GM12875 (cell line): ENCODE measurements around the gene GRM2.
A peak's percentile ranks its signal among the peaks of the same experiment; 100 is the strongest.

Source experiments
- H3K4me3 ChIP-seq: one replicate; pipeline ENCODE4 v1.5.1; 2011; ENCODE audit warnings: low read depth, low read length, control low read depth
- TF ChIP-seq, protein P1 (sequence below): IDR thresholded peaks from 2 replicates; pipeline ENCODE4 v1.5.1; 2011; ENCODE audit warnings: low read depth, mild to moderate bottlenecking, control low read depth, inconsistent platforms, low read length, moderate library complexity, borderline replicate concordance; ENCODE audit not compliant: insufficient read depth

GRM2 gene

DNA sequence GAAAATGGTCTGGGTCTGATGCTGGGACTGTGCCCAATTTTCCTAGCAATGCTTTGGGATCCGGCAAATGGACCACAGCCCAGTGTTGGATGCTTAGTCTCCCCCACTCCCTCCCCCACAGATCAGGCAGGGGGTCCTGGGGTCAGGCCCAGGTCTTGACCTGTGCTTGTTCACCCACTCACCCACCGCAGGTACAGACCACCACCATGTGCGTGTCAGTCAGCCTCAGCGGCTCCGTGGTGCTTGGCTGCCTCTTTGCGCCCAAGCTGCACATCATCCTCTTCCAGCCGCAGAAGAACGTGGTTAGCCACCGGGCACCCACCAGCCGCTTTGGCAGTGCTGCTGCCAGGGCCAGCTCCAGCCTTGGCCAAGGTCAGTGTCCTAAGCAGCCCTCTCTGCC is 10.6 kb downstream of the GRM2 start:
- TF ChIP-seq, protein P1, sequence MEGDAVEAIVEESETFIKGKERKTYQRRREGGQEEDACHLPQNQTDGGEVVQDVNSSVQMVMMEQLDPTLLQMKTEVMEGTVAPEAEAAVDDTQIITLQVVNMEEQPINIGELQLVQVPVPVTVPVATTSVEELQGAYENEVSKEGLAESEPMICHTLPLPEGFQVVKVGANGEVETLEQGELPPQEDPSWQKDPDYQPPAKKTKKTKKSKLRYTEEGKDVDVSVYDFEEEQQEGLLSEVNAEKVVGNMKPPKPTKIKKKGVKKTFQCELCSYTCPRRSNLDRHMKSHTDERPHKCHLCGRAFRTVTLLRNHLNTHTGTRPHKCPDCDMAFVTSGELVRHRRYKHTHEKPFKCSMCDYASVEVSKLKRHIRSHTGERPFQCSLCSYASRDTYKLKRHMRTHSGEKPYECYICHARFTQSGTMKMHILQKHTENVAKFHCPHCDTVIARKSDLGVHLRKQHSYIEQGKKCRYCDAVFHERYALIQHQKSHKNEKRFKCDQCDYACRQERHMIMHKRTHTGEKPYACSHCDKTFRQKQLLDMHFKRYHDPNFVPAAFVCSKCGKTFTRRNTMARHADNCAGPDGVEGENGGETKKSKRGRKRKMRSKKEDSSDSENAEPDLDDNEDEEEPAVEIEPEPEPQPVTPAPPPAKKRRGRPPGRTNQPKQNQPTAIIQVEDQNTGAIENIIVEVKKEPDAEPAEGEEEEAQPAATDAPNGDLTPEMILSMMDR: no peak
- no peak overlapping the region for H3K4me3 ChIP-seq

DNA sequence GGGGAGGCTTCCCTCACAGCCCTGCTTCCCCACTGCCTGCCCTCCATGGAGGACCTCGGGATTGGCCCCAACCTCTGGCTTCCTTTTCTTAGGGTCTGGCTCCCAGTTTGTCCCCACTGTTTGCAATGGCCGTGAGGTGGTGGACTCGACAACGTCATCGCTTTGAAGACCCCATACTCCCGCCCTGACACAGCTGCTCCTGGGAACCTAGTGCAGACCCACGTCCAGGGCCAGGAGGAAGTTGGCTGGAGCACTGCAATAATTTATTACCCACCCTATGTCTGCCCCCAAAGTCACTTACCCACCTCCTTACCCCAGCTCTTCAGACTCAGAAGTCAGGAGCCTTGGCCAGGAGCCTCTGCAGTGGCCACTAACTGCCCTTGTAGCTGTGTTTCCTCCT is 11.1 kb downstream of the GRM2 start:
- TF ChIP-seq, protein P1: no peak
- no peak overlapping the region for H3K4me3 ChIP-seq

DNA sequence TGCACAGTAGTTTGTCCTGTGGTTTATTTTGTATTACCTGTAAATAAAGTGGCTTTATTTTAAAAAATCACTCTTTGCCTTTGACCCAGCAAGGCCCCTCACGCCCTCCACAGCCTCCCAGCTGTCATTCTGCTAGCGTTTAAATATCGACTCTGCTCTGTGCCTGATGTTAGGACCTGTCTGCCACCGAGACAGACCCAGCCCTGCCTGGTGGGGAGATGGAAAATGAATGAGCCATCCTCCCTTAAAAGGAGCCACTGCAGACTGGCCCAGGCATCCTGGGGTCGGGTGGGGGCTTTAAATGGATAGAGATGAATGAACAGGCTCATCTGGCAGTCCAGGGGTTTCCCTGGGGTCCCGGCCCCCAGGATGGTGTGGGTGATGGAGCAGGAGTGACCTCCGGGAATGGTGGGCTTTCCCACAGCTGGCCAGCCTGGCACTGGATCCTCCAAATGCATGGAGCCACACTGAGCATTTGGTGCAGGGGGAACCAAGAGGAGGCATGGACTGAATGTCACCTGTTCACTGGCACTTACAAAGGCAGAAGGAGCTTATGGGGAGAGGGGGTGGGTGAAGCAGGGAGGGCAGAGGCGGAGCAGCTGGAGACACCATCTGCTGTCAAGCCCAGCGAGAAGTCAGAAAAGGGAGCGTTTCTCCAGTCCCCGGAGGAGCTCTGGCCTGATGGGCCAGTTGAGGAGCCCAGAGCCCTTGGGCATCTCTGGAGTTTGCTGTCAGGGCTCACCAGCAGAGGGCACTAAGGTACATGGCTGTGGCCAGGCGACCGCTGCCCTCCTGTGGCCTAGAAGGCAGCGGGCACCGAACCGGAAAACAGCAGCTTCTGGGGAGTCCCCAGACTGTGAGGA is 11.9 kb downstream of the GRM2 start:
- TF ChIP-seq, protein P1: peak; percentile 75
- no peak overlapping the region for H3K4me3 ChIP-seq

DNA sequence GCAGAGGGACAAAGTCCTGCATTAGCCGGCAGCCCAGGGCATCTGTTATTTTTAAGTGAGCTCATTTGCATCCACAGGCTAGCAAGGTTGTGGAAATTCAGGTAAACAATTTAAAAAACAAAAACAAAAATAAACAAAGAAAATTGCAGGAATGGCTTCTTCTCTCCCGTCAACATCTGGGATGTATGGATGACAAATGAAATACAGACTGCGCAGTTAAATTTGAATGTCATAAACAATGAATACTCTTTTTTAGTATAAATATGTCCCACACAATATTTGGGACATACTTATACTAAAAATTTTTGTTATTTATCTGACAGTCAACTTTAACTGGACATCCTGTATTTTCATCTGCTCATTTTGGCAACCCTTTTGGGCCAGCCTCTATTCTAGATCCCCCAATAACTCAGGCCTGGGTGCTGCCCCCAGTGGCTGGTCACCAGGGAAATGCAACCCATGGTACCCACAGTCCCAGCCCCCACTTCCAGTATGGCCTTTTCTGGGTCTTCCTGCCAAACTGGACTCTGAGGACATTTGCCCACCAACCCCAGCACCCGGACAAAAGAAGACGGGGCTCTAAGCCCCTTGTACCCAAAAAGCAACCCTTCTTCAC is 12.7 kb downstream of the GRM2 start:
- TF ChIP-seq, protein P1: no peak
- no peak overlapping the region for H3K4me3 ChIP-seq

DNA sequence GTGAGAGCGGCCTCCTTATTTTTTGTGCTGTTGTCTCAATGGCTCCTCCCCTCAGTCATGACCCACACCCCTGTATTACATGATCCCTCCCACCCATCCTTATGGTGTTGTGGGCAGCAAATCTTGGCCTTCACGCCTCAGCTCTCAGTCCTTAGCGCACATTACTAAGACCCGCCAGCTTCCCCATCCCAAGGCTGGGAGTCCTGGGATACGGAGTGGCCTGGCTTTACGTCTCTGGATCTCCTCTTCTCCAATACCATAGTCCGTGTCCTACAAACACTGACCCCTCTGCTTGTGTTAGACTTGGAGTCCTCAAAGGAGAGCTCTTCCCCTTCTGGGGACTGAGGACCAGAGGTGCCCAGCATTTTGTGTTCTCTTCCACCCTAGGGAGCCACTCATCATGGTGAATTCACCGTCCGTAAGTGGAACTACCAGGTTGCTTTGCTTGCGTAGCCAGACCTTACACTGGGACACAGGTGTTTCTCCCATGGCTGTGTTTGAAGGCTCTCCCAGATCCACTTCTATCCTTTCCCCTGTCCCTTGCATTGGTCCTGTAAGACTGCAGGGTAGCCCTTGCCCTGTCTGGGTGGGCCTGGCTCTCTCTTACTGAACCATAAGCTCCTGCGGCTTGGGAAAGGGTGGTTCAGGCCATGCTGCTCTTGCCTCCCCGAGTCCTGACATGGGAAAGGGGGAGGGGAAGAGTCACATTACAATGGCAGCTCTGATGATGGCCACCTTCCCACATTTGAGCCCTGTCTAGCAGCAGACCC is 13.6 kb downstream of the GRM2 start:
- H3K4me3 ChIP-seq: no peak overlapping the region
- TF ChIP-seq, protein P1: no peak

DNA sequence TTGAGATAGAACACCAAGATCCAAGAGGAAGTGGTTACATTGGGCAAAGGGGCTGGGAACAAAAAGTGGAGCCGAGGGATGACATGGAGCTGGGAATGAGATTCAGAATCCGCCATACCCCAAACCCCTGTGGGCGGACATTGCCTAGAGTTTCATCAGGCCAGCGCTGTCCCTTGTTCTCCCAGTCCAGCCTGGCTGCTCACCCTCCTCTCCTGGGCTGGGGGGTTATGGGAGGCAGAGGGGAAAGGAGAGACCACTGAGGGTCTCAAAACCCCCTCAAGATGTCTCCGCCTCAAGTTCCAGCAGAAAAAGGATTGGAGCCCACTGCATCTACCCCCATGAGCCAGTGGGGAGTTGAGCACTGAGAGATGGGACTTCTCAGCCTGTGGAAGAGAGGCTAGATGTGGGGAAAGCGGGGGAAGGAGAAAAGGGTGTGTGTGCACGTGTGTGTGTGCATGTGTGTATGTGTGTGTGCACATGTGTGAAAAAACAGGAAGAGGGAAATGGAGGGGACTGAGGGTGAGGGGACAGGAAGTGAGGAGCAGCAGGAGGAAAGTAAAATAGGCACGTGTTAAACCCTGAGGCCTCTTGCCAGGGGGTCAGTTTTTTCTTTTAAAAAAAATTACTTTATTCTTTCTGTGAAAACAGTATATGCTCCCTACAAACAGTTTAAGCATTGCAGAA is 14.3 kb downstream of the GRM2 start:
- TF ChIP-seq, protein P1: no peak
- H3K4me3 ChIP-seq: no peak overlapping the region
